NOMO-1 treated with DMSO at 0.1 percent for 48 hours (cell line): ENCODE measurements around the gene OR2AT4.
A peak's percentile ranks its signal among the peaks of the same experiment; 100 is the strongest.
"Not testable (repeated sequence)": the region's sequence is repeated elsewhere in the genome, so short reads cannot be mapped to it uniquely, and the experiment has no call there.

Experiments
- DNase-seq: peaks from one replicate; lab custom pipeline; 2025; ENCODE audit not compliant: unreplicated experiment; lab: John Stamatoyannopoulos, UW

Gene OR2AT4

GRCh38 chr11:75096456-75097172, at the start of gene OR2AT4:
OR2AT4 (minus strand) TSS chr11:75096876.
- no peak for DNase-seq

GRCh38 chr11:75145972-75146519, 49.4 kb upstream of the OR2AT4 start:
- DNase-seq, result no peak

GRCh38 chr11:75145196-75145971, 48.7 kb upstream of the OR2AT4 start:
- DNase-seq, result no peak

- no peak for DNase-seq
These were observed 48.0 kb upstream of the OR2AT4 start for GRCh38 chr11:75144716-75145014.

- no peak for DNase-seq
These were observed 46.7 kb upstream of the OR2AT4 start for GRCh38 chr11:75143420-75143731.

GRCh38 chr11:75142714-75143419, 46.2 kb upstream of the OR2AT4 start:
- DNase-seq, result peak; percentile 94

GRCh38 chr11:75141166-75141565, 44.5 kb upstream of the OR2AT4 start:
- no peak for DNase-seq

GRCh38 chr11:75140269-75141138, 43.8 kb upstream of the OR2AT4 start:
- DNase-seq, result peak; percentile 18

GRCh38 chr11:75135651-75136050, 39.0 kb upstream of the OR2AT4 start:
- no peak for DNase-seq

- no peak for DNase-seq
These were observed 38.5 kb upstream of the OR2AT4 start for GRCh38 chr11:75135021-75135650.

- DNase-seq, result no peak
These were observed 37.3 kb upstream of the OR2AT4 start for GRCh38 chr11:75133976-75134375.

GRCh38 chr11:75132080-75132479, 35.4 kb upstream of the OR2AT4 start:
- DNase-seq, result no peak

- no peak for DNase-seq
These were observed 29.9 kb upstream of the OR2AT4 start for GRCh38 chr11:75126564-75126963.

GRCh38 chr11:75118577-75118976, 21.9 kb upstream of the OR2AT4 start:
- no peak for DNase-seq

GRCh38 chr11:75114465-75114864, 17.8 kb upstream of the OR2AT4 start:
- no peak for DNase-seq

GRCh38 chr11:75113030-75113429, 16.4 kb upstream of the OR2AT4 start:
- DNase-seq, result no peak

- no peak for DNase-seq
These were observed 15.5 kb upstream of the OR2AT4 start for GRCh38 chr11:75112200-75112599.

GRCh38 chr11:75107187-75107586, 10.5 kb upstream of the OR2AT4 start:
- DNase-seq, result no peak

- not testable (repeated sequence) for DNase-seq
These were observed 9.4 kb upstream of the OR2AT4 start for GRCh38 chr11:75105967-75106681.

GRCh38 chr11:75105462-75105925, 8.8 kb upstream of the OR2AT4 start:
- DNase-seq, result no peak
